IPS-20b (cell line): ENCODE results near the gene TRIM47.
"Not testable (repeated sequence)": the region's sequence is repeated elsewhere in the genome, so short reads cannot be mapped to it uniquely, and the experiment has no call there.

ENCODE experiments used
- H3K27ac ChIP-seq: one replicate; pipeline ENCODE4 v1.5.1; 2013; ENCODE audit warnings: low read length
- H3K27me3 ChIP-seq: 2 replicates; pipeline ENCODE4 v1.6.1; 2013; ENCODE audit warnings: mild to moderate bottlenecking, low read length, inconsistent platforms; ENCODE audit not compliant: insufficient read depth
- H3K36me3 ChIP-seq: 2 replicates; pipeline ENCODE4 v1.6.1; 2013; ENCODE audit warnings: low read depth, mild to moderate bottlenecking, inconsistent platforms, low read length, moderate library complexity; ENCODE audit not compliant: insufficient read depth
- H3K4me1 ChIP-seq: 2 replicates; pipeline ENCODE4 v1.6.1; 2013; ENCODE audit warnings: mild to moderate bottlenecking, control low read depth, inconsistent platforms, low read length, moderate library complexity; ENCODE audit not compliant: insufficient read depth
- H3K4me3 ChIP-seq: 2 replicates; pipeline ENCODE4 v1.5.1; 2013; ENCODE audit warnings: mild to moderate bottlenecking, low read length, inconsistent platforms
- H3K9ac ChIP-seq: 2 replicates; pipeline ENCODE4 v1.6.1; 2013; ENCODE audit warnings: low read depth, mild to moderate bottlenecking, inconsistent platforms, low read length, moderate library complexity
- H3K9me3 ChIP-seq: 2 replicates; pipeline ENCODE4 v1.6.1; 2013; ENCODE audit warnings: mild to moderate bottlenecking, low read depth, low read length, inconsistent platforms; ENCODE audit not compliant: insufficient read depth

The TRIM47 gene

DNA sequence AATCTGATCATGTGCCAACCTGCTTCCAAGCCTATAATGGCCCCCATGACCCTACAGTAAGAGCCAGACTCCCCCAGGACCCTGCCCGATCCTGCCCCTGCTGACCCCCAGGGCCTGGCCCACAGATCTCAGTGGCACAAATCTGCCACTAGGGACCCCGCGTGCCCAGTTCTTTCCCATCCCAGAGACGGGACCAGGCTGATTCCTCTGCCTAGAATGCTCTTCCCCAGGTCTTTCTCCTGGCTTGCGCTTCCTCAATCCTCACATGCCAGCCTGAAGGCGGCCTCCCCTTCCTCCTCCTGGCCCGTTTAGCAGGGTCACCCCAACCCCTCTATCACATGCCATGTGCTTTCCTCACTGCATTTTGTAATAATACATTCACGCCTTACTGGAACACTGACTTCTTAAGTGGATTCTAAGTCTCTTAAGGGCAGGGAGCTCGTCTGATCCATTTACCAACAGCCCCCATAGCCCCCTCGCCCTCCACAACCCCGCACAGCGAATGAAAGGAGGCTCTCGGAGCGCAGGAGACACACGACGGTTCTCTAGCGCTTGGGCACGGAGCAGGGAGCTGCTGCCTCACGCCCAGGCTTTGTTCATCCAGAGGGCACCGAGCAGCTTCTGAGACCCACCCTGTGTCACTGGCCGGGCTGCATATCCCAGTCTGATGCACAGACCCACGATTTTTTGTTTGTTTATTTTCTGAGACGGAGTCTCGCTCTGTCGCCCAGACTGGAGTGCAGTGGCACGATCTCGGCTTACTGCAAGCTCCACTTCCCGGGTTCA lies 17.2 kb upstream of the TRIM47 start:
- Histone ChIP-seq H3K27me3 (no peaks in the 10 kb centered on the region), H3K4me3 (peak overlapping the region; percentile 67), H3K9me3 (no peaks in the 10 kb centered on the region), H3K36me3 (peaks cover 41% of the 10 kb centered on the region), H3K4me1 (peaks cover 4% of the 10 kb centered on the region; the same call in 1 of the 2 replicates), H3K9ac (peak overlapping the region; percentile 74; the same call in 1 of the 2 replicates), H3K27ac (no peak overlapping the region)

GRCh38 chr17:75894049-75894733 lies 15.8 kb upstream of the TRIM47 start:
- H3K27ac ChIP-seq: no peak overlapping the region
- H3K36me3 ChIP-seq: peaks cover 36% of the 10 kb centered on the region
- no peak overlapping the region for H3K9ac ChIP-seq
- H3K9me3 ChIP-seq: no peaks in the 10 kb centered on the region
- peaks cover 4% of the 10 kb centered on the region; the same call in 1 of the 2 replicates for H3K4me1 ChIP-seq
- no peak overlapping the region for H3K4me3 ChIP-seq
- no peaks in the 10 kb centered on the region for H3K27me3 ChIP-seq

GRCh38 chr17:75893305-75894048 lies 15.1 kb upstream of the TRIM47 start:
- H3K27me3 ChIP-seq: no peaks in the 10 kb centered on the region
- peaks cover 4% of the 10 kb centered on the region; the same call in 1 of the 2 replicates for H3K4me1 ChIP-seq
- peaks cover 30% of the 10 kb centered on the region for H3K36me3 ChIP-seq
- no peaks in the 10 kb centered on the region for H3K9me3 ChIP-seq
- H3K27ac ChIP-seq: no peak overlapping the region
- no peak overlapping the region for H3K9ac ChIP-seq
- no peak overlapping the region for H3K4me3 ChIP-seq

GRCh38 chr17:75892556-75893224 lies 14.3 kb upstream of the TRIM47 start:
- no peaks in the 10 kb centered on the region for H3K27me3 ChIP-seq
- no peak overlapping the region for H3K9ac ChIP-seq
- peaks cover 4% of the 10 kb centered on the region; the same call in 1 of the 2 replicates for H3K4me1 ChIP-seq
- no peaks in the 10 kb centered on the region for H3K9me3 ChIP-seq
- H3K27ac ChIP-seq: no peak overlapping the region
- no peak overlapping the region for H3K4me3 ChIP-seq
- peaks cover 23% of the 10 kb centered on the region for H3K36me3 ChIP-seq

GRCh38 chr17:75891605-75892555 lies 13.5 kb upstream of the TRIM47 start:
- no peaks in the 10 kb centered on the region for H3K9me3 ChIP-seq
- H3K36me3 ChIP-seq: peaks cover 23% of the 10 kb centered on the region
- peaks cover 4% of the 10 kb centered on the region; the same call in 1 of the 2 replicates for H3K4me1 ChIP-seq
- no peaks in the 10 kb centered on the region for H3K27me3 ChIP-seq
- H3K27ac ChIP-seq: no peak overlapping the region
- H3K4me3 ChIP-seq: no peak overlapping the region
- H3K9ac ChIP-seq: no peak overlapping the region

GRCh38 chr17:75891022-75891604 lies 12.7 kb upstream of the TRIM47 start:
- Histone ChIP-seq H3K4me3 (no peak overlapping the region), H3K9me3 (no peaks in the 10 kb centered on the region), H3K27ac (no peak overlapping the region), H3K36me3 (peaks cover 23% of the 10 kb centered on the region), H3K4me1 (peaks cover 4% of the 10 kb centered on the region; the same call in 1 of the 2 replicates), H3K27me3 (no peaks in the 10 kb centered on the region), H3K9ac (no peak overlapping the region)

DNA sequence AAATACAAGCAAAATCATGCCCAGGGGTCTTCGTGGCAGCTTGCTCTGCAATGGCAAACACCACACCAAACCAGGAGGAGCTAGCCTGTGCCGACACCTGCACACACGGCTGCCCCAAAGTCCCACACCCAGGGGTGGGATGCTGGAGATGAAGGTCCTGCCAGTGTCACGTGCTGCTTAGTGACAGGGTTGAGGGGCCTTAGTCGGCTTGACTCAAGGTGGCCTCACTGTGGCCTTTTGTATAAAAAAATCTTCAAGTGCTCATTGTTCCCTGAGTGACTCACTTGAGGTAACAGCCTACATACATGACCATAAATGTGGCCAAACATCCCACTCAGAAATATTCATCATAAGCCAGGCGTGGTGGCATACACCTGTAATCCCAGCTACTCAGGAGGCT lies 11.1 kb upstream of the TRIM47 start:
- Histone ChIP-seq H3K36me3 (peaks cover 23% of the 10 kb centered on the region), H3K4me3 (no peak overlapping the region), H3K9ac (no peak overlapping the region), H3K9me3 (no peaks in the 10 kb centered on the region), H3K4me1 (peaks cover 4% of the 10 kb centered on the region; the same call in 1 of the 2 replicates), H3K27ac (no peak overlapping the region), H3K27me3 (no peaks in the 10 kb centered on the region)

DNA sequence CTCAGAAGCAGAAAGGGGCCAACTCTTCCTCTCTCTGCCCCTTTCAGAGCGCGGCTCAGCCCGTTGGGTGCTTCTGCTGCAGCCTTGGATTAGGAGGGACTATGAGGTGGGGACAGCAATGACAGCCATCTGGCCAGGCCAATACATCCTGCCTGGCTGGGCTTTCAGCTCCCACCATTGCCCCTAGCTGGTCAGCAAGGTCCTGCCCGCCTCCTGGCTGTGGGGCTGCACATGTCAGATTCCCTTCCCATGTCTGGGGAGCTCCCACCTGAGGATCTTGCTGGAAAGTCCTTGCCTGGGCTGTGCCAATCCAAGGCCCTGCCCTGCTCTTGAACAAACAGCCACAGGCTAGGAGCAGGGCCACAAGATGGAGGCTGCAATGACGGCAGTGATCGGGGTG lies 10.1 kb upstream of the TRIM47 start:
- Histone ChIP-seq H3K4me3 (no peak overlapping the region), H3K36me3 (peaks cover 23% of the 10 kb centered on the region), H3K27me3 (no peaks in the 10 kb centered on the region), H3K9ac (no peak overlapping the region), H3K9me3 (no peaks in the 10 kb centered on the region), H3K4me1 (no peaks in the 10 kb centered on the region), H3K27ac (no peak overlapping the region)

DNA sequence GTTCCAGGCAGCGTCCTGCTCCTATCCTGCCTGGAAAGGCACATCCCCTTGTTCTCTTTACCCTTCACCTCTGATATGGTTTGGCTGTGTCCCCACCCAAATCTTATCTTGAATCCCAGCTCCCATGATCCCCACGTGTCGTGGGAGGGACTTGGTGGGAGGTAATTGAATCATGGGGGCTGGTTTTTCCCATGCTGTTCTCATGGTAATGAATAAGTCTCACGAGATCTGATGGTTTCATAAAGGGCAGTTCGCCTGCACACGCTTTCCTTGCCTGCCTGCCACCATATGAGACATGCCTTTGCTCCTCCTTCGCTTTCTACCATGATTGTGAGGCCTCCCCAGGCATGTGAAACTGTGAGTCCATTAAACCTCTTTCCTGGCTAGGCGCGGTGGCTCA lies 7.5 kb upstream of the TRIM47 start:
- not testable (repeated sequence) for H3K27ac ChIP-seq, H3K9me3 ChIP-seq, H3K9ac ChIP-seq

GRCh38 chr17:75885431-75885830 lies 7.0 kb upstream of the TRIM47 start:
- Histone ChIP-seq H3K27me3 (peaks cover 8% of the 10 kb centered on the region; the same call in 1 of the 2 replicates), H3K27ac (no peak overlapping the region), H3K9ac (no peak overlapping the region), H3K4me3 (no peak overlapping the region), H3K4me1 (no peaks in the 10 kb centered on the region), H3K36me3 (peaks cover 8% of the 10 kb centered on the region), H3K9me3 (no peaks in the 10 kb centered on the region)

More for the DNA sequence above, 7.5 kb upstream of the TRIM47 start:
- not testable (repeated sequence) for H3K4me3 ChIP-seq, H3K27me3 ChIP-seq, H3K4me1 ChIP-seq
- H3K36me3 ChIP-seq: peaks cover 12% of the 10 kb centered on the region
